ENCODE measurements around the gene ADRA1B. TPM values are rescaled to one million over a fixed set of nuclear protein-coding genes. Genes with fewer than 3 reads are reported as not detected.

The ADRA1B gene
- total and polyA plus RNA-seq, 7 experiments from 2014 or later: 0.10 TPM; not detected in 6

Other genes with a start within 250 kb of the ADRA1B start
- 10 to 100 TPM; 24.3 to 56.5 (median 41.7) TPM for gene TTC1, start 92.7 kb downstream of the ADRA1B start, total RNA-seq
- 10 to 100 TPM; 78.2 to 86.4 TPM for gene TTC1, start 92.7 kb downstream of the ADRA1B start, polyA plus RNA-seq
- 10 to 100 TPM; 21.2 to 43.6 (median 29.5) TPM for gene PWWP2A, start 203.0 kb downstream of the ADRA1B start, total RNA-seq
- gene PWWP2A, start 203.0 kb downstream of the ADRA1B start, polyA plus RNA-seq: 10 to 100 TPM; 25.9 to 27.3 TPM

Measured in naive thymus-derived CD4-positive, alpha-beta T cell (primary cell).